K562 (cell line): ENCODE results near the gene NUP214. TPM values are rescaled to one million over a fixed set of nuclear protein-coding genes. Genes with fewer than 3 reads are reported as not detected.

Experiments used
- ATAC-seq: fragments of 200-7000 bp; cut with Tn5 transposase; 3 replicates; pipeline ENCODE4 v1.9.1; 2020; ENCODE audit warnings: moderate library complexity
- BruUV-seq: library from RNA; stranded (reverse); fragments of 400-500 nt; replicated peaks from 2 replicates; lab custom pipeline; 2021; lab: Mats Ljungman, UMichigan
- CTCF ChIA-PET: fragments of 300-600 bp; formaldehyde crosslinking; extraction: SDS; loops from one replicate; lab custom pipeline; 2021; ENCODE audit warnings: low intra/inter-chr PET ratio; lab: Yijun Ruan, JAX
- POLR2A ChIA-PET: fragments of 300-600, 350-650 bp; sonication (Branson Sonifier 250); formaldehyde crosslinking; extraction: SDS; loops from one replicate; lab custom pipeline; 2021; ENCODE audit warnings: antibody characterized with exemption, inconsistent platforms; lab: Yijun Ruan, JAX
- DNase-seq, 4 experiments: peaks; one replicate each; pipeline versions ENCODE4 v3.0.0 to v3.0.0-alpha.2; 2011 to 2018; ENCODE audit warnings: low spot score in 3 of 4, mixed read lengths in 3 of 4; ENCODE audit errors: extremely low read depth in 1 of 4
- FAIRE-seq: peaks from 2 replicates; lab custom pipeline; 2011; peaks lifted over from hg19 to GRCh38; lab: Jason Lieb, UNC
- H2AFZ ChIP-seq: 2 replicates; pipeline ENCODE4 v1.6.0; 2011; ENCODE audit warnings: low read depth, low read length, control low read depth, inconsistent platforms
- H3K27ac ChIP-seq: fragments of 200-600 bp; 3 replicates; pipeline ENCODE4 v1.8.0; 2011; ENCODE audit warnings: low read depth, mild to moderate bottlenecking, control low read depth, inconsistent platforms, low read length, moderate library complexity, mixed read lengths; ENCODE audit errors: extremely low read depth
- H3K27me3 ChIP-seq, 2 experiments: fragments of 300-600 bp in 1 of 2; 2 replicates in 1 of 2; 3 replicates in 1 of 2; pipeline versions ENCODE4 v1.6.0 to v1.8.0; 2011; ENCODE audit warnings: inconsistent platforms in 2 of 2, low read length in 2 of 2, mild to moderate bottlenecking in 1 of 2, mixed read lengths in 1 of 2, moderate library complexity in 1 of 2; ENCODE audit not compliant: control insufficient read depth in 2 of 2, insufficient read depth in 2 of 2
- H3K36me3 ChIP-seq: fragments of 300-600 bp; 3 replicates; pipeline ENCODE4 v1.8.0; 2011; ENCODE audit warnings: mild to moderate bottlenecking, low read length, inconsistent platforms; ENCODE audit not compliant: control insufficient read depth, insufficient read depth
- H3K4me1 ChIP-seq, 2 experiments: fragments of 200-600 bp in 1 of 2; replicated peaks in 1 of 2; 2 replicates in 1 of 2; 3 replicates in 1 of 2; pipeline versions ENCODE4 v1.5.1 to v1.8.0; 2011; ENCODE audit warnings: inconsistent platforms in 2 of 2, low read length in 2 of 2, mild to moderate bottlenecking in 1 of 2, mixed read lengths in 1 of 2, moderate library complexity in 1 of 2; ENCODE audit not compliant: control insufficient read depth in 2 of 2, insufficient read depth in 2 of 2
- H3K4me2 ChIP-seq: 2 replicates; pipeline ENCODE4 v1.6.1; 2011; ENCODE audit warnings: low read length, control low read depth, inconsistent platforms, mixed read lengths; ENCODE audit not compliant: insufficient read depth
- H3K4me3 ChIP-seq: fragments of 200-600 bp; sonication (generic), shearing (Covaris generic); 2 replicates; pipeline ENCODE4 v1.5.1; 2016; ENCODE audit warnings: control low read depth, inconsistent platforms
- H3K79me2 ChIP-seq: fragments of 200-600 bp; 3 replicates; pipeline ENCODE4 v1.8.0; 2011; ENCODE audit warnings: low read length, inconsistent platforms; ENCODE audit not compliant: control insufficient read depth, insufficient read depth
- H3K9ac ChIP-seq, 2 experiments: 2 replicates each; pipeline versions ENCODE4 v1.6.0 to v1.6.1; 2011; ENCODE audit warnings: low read depth in 2 of 2, low read length in 2 of 2, control low read depth in 1 of 2, inconsistent platforms in 1 of 2, mild to moderate bottlenecking in 1 of 2, mixed read lengths in 1 of 2; ENCODE audit not compliant: insufficient read depth in 1 of 2
- H3K9me1 ChIP-seq: one replicate; pipeline ENCODE4 v1.6.0; 2011; ENCODE audit warnings: inconsistent platforms, mild to moderate bottlenecking, low read length, moderate library complexity; ENCODE audit not compliant: control insufficient read depth, insufficient read depth
- H3K9me3 ChIP-seq: replicated peaks from 2 replicates; pipeline ENCODE4 v1.5.1; 2011; ENCODE audit warnings: low read depth, low read length, inconsistent platforms; ENCODE audit not compliant: control insufficient read depth, insufficient read depth
- H4K20me1 ChIP-seq: replicated peaks from 2 replicates; pipeline ENCODE4 v1.6.1; 2011; ENCODE audit warnings: low read length, inconsistent platforms, mixed read lengths; ENCODE audit not compliant: control insufficient read depth, insufficient read depth
- CLOCK ChIP-seq: fragments of 250-450 bp; sonication (Bioruptor Pico); IDR thresholded peaks from 2 replicates; pipeline ENCODE4 v1.4.0; 2020; ENCODE audit warnings: mild to moderate bottlenecking, moderate library complexity, borderline replicate concordance
- CUX1 ChIP-seq: fragments of 200-800 bp; sonication (Bioruptor generic); IDR thresholded peaks from 2 replicates; pipeline ENCODE4 v1.6.1; 2016; ENCODE audit warnings: missing genetic modification characterization, missing compliant biosample characterization
- FOXP4 ChIP-seq: sonication (generic); formaldehyde crosslinking; IDR thresholded peaks from 2 replicates; pipeline ENCODE4 v1.8.0; 2022; ENCODE audit warnings: mild to moderate bottlenecking, missing genetic modification reagents, borderline replicate concordance
- PCBP1 ChIP-seq: fragments of 200-400 bp; formaldehyde crosslinking; IDR thresholded peaks from 2 replicates; pipeline ENCODE4 v1.6.1; 2018; ENCODE audit warnings: mild to moderate bottlenecking, low read depth, low read length; ENCODE audit not compliant: poor library complexity, severe bottlenecking
- TCFL5 ChIP-seq: fragments of 250-450 bp; sonication (Bioruptor Pico); conservative IDR thresholded peaks from 2 replicates; pipeline ENCODE4 v1.6.1; 2021; ENCODE audit warnings: mild to moderate bottlenecking, moderate library complexity, matching md5 sums
- WGBS: fragments of 100-300 bp; shearing (Covaris generic); methylation state at CpG from one replicate; pipeline ENCODE4 v1.1.6; 2016; ENCODE audit warnings: low coverage, mixed read lengths; ENCODE audit not compliant: insufficient coverage; ENCODE audit errors: missing lambda C conversion rate; 5-methylcytosine and 5-hydroxymethylcytosine counted together
- in situ Hi-C: fragments of 300-500 bp; cut with MboI; formaldehyde crosslinking; loops from 4 replicates; pipeline ENCODE4 v1.15.0; 2018; ENCODE audit warnings: inconsistent platforms, mixed read lengths
- intact Hi-C: fragments of 100-400 bp; cut with micrococcal nuclease; formaldehyde crosslinking; loops from 2 replicates; pipeline ENCODE4 v1.14.2; 2022
- polyA plus RNA-seq, 8 experiments: library from polyadenylated mRNA; depleted of rRNA in 4 of 8; stranded (reverse) in 5 of 8; unstranded in 3 of 8; fragments of >200 nt; fragmentation: Nextera tagmentation in 2 of 8; fragmentation: Illumina TruSeq in 1 of 8; extraction: Ambion mirVana in 2 of 8; extraction: Trizol in 1 of 8; gene quantifications; 2 replicates each; pipeline versions ENCODE4 v1.2.1 to v1.2.3, GENCODE V29; 2011 to 2014; ENCODE audit warnings: inconsistent platforms in 1 of 8, missing spikeins in 1 of 8
- total RNA-seq, 7 experiments: library from RNA; depleted of rRNA in 6 of 7; stranded (reverse); fragments of >200 nt in 6 of 7; fragmentation: Illumina TruSeq in 2 of 7; extraction: Trizol in 2 of 7; gene quantifications; 2 replicates each; pipeline versions ENCODE4 v1.2.1 to v1.2.3, GENCODE V29; 2011 to 2021; ENCODE audit warnings: low replicate concordance in 1 of 7

Gene NUP214
- total and polyA plus RNA-seq, 9 of the 15 experiments (the other 6 are each of a cell fraction or from before 2014, with no cell fraction given) = 56.9 to 332 (median 97.1) TPM

GRCh38 chr9:131103024-131103423 lies 22.4 kb upstream of the NUP214 start (continued):
- TF ChIP-seq FOXP4 (no peak), CUX1 (CRISPR knock-in tag) (no peak)

- ATAC-seq (no peak), FAIRE-seq (peak; percentile 29), DNase-seq (no peak)
- H4K20me1 ChIP-seq = peaks cover 36% of the 10 kb centered on the region
- H3K4me2 ChIP-seq = no peak overlapping the region
- ChIA-PET CTCF (no interaction called here), POLR2A (interaction anchor here (0.6 to 99.3 kb wide), 8 partner anchors 7 to 194 kb away, joined by 3 to 3336 read pairs (median 4); partner anchors contain the start of genes AIF1L and NUP214)
- intact Hi-C loops (no loop called here), in situ Hi-C loops (no loop called here)
- peak overlapping the region in 1 of 2 experiments; percentile 21; a peak in 1 of 4 replicates for H3K9ac ChIP-seq
- H3K9me1 ChIP-seq = peaks cover 12% of the 10 kb centered on the region
- 45% methylated on average over 3 of the region's 3 CpGs for WGBS
- no peaks in the 10 kb centered on the region for H3K36me3 ChIP-seq
- H3K4me3 ChIP-seq = no peak overlapping the region
- H3K9me3 ChIP-seq = no peaks in the 10 kb centered on the region
- peaks cover 55 to 85% of the 10 kb centered on the region in 2 experiments for H3K27me3 ChIP-seq
- peaks cover 24 to 45% of the 10 kb centered on the region in 2 experiments for H3K4me1 ChIP-seq
- H3K79me2 ChIP-seq = no peaks in the 10 kb centered on the region
- no peak overlapping the region for H3K27ac ChIP-seq
- no TSS peak for BruUV-seq
- no peak overlapping the region for H2AFZ ChIP-seq
- TF ChIP-seq CLOCK (CRISPR knock-in tag) = no peak
- TF ChIP-seq PCBP1 = no peak
- no peak for TF ChIP-seq TCFL5 (CRISPR knock-in tag)
Observed at GRCh38 chr9:131103535-131103934, 21.9 kb upstream of the NUP214 start.
